GM12878 (cell line): ENCODE results near the gene ZBTB5. TPM values are rescaled to one million over a fixed set of nuclear protein-coding genes. Genes with fewer than 3 reads are reported as not detected.

Source experiments
- ATAC-seq: fragments of 200-7000 bp; cut with Tn5 transposase; 3 replicates; pipeline ENCODE4 v1.9.1; 2020; ENCODE audit warnings: mild to moderate bottlenecking, moderate library complexity
- BruUV-seq: library from RNA; stranded (reverse); fragments of 400-500 nt; replicated peaks from 2 replicates; lab custom pipeline; 2021; lab: Mats Ljungman, UMichigan
- CTCF ChIA-PET: fragments of 300-600 bp; sonication (Branson Sonifier 250); formaldehyde crosslinking; extraction: SDS; loops from one replicate; lab custom pipeline; 2021; ENCODE audit warnings: inconsistent platforms; lab: Yijun Ruan, JAX
- POLR2A ChIA-PET: fragments of 350-600 bp; formaldehyde crosslinking; extraction: SDS; loops from one replicate; lab custom pipeline; 2021; ENCODE audit warnings: inconsistent platforms; lab: Charles Lee
- RAD21 ChIA-PET: fragments of 300-600 bp; sonication (Branson Sonifier 250); formaldehyde crosslinking; loops from one replicate; lab custom pipeline; 2023; ENCODE audit warnings: antibody characterized with exemption; ENCODE audit not compliant: unreplicated experiment; lab: Charles Lee
- SMC1A ChIA-PET: fragments of 300-600 bp; sonication (Branson Sonifier 250); formaldehyde crosslinking; loops from one replicate; lab custom pipeline; 2023; ENCODE audit not compliant: unreplicated experiment, uncharacterized antibody; lab: Charles Lee
- DNase-seq: peaks from one replicate; pipeline ENCODE4 v3.0.0-alpha.2; 2011; ENCODE audit warnings: low read depth, low spot score
- FAIRE-seq: peaks from 3 replicates; lab custom pipeline; 2011; peaks lifted over from hg19 to GRCh38; lab: Jason Lieb, UNC
- H2AFZ ChIP-seq: 2 replicates; pipeline ENCODE4 v1.6.0; 2011; ENCODE audit warnings: low read depth, low read length, control low read depth; ENCODE audit not compliant: control insufficient read depth
- H3K27ac ChIP-seq: 2 replicates; pipeline ENCODE4 v1.5.1; 2011; ENCODE audit warnings: control low read depth; ENCODE audit not compliant: control insufficient read depth, insufficient read depth
- H3K27me3 ChIP-seq, 2 experiments: replicated peaks in 1 of 2; 2 replicates each; pipeline versions ENCODE4 v1.6.0 to v1.6.1; 2011; ENCODE audit warnings: low read length in 1 of 2; ENCODE audit not compliant: control insufficient read depth in 2 of 2, insufficient read depth in 2 of 2
- H3K36me3 ChIP-seq, 2 experiments: 2 replicates each; pipeline ENCODE4 v1.5.1; 2011; ENCODE audit warnings: low read length in 1 of 2; ENCODE audit not compliant: control insufficient read depth in 2 of 2, insufficient read depth in 2 of 2
- H3K4me1 ChIP-seq: 2 replicates; pipeline ENCODE4 v1.6.1; 2011; ENCODE audit warnings: mild to moderate bottlenecking, low read length, moderate library complexity, mixed read lengths; ENCODE audit not compliant: control insufficient read depth, insufficient read depth
- H3K4me2 ChIP-seq: 2 replicates; pipeline ENCODE4 v1.6.0; 2011; ENCODE audit warnings: control low read depth; ENCODE audit not compliant: control insufficient read depth, insufficient read depth
- H3K4me3 ChIP-seq: fragments of 200-600 bp; sonication (generic); 2 replicates; pipeline ENCODE4 v1.5.1; 2016
- H3K79me2 ChIP-seq: 2 replicates; pipeline ENCODE4 v1.6.0; 2011; ENCODE audit warnings: low read length; ENCODE audit not compliant: control insufficient read depth, insufficient read depth
- H3K9ac ChIP-seq: 2 replicates; pipeline ENCODE4 v1.8.0; 2011; ENCODE audit warnings: low read length, control low read depth, mixed read lengths; ENCODE audit not compliant: control insufficient read depth, insufficient read depth
- H3K9me3 ChIP-seq: replicated peaks from 3 replicates; pipeline ENCODE4 v1.5.1; 2011; ENCODE audit warnings: mild to moderate bottlenecking, low read length; ENCODE audit not compliant: control insufficient read depth, insufficient read depth
- H4K20me1 ChIP-seq: 2 replicates; pipeline ENCODE4 v1.6.0; 2011; ENCODE audit not compliant: control insufficient read depth, insufficient read depth
- ASH2L ChIP-seq: fragments of 300-600, 200-600 bp; sonication (generic); IDR thresholded peaks from 2 replicates; pipeline ENCODE4 v1.6.1; 2017; ENCODE audit warnings: low read depth, mild to moderate bottlenecking, borderline replicate concordance
- BACH1 ChIP-seq: fragments of 450-650 bp; IDR thresholded peaks from 2 replicates; pipeline ENCODE4 v1.6.1; 2017; ENCODE audit warnings: mild to moderate bottlenecking, borderline replicate concordance
- BRCA1 ChIP-seq: IDR thresholded peaks from 2 replicates; pipeline ENCODE4 v1.6.1; 2011; ENCODE audit warnings: low read depth, low read length, improper control_type of control experiment
- E2F8 ChIP-seq: fragments of 450-650 bp; IDR thresholded peaks from 2 replicates; pipeline ENCODE4 v1.6.1; 2018; ENCODE audit warnings: mild to moderate bottlenecking, low read depth, moderate library complexity; ENCODE audit not compliant: partially characterized antibody
- FOS ChIP-seq: IDR thresholded peaks from 3 replicates; pipeline ENCODE4 v1.6.1; 2011; ENCODE audit warnings: borderline replicate concordance; ENCODE audit not compliant: insufficient read length; ENCODE audit errors: extremely low read depth
- FOXM1 ChIP-seq: IDR thresholded peaks from 2 replicates; pipeline ENCODE4 v1.6.1; 2012; ENCODE audit warnings: low read depth, mild to moderate bottlenecking, inconsistent platforms, low read length, moderate library complexity
- NFIC ChIP-seq: IDR thresholded peaks from 2 replicates; pipeline ENCODE4 v1.6.1; 2012; ENCODE audit warnings: low read depth, mild to moderate bottlenecking, inconsistent platforms, low read length, moderate library complexity
- NR2C1 ChIP-seq: fragments of 450-650 bp; IDR thresholded peaks from 2 replicates; pipeline ENCODE4 v1.6.1; 2017; ENCODE audit warnings: antibody characterized with exemption, mild to moderate bottlenecking, moderate library complexity
- NRF1 ChIP-seq: conservative IDR thresholded peaks from 2 replicates; pipeline ENCODE4 v1.6.1; 2011; ENCODE audit warnings: mild to moderate bottlenecking, low read depth, low read length, improper control_type of control experiment
- SMAD1 ChIP-seq: fragments of 450-650 bp; IDR thresholded peaks from 2 replicates; pipeline ENCODE4 v1.6.1; 2018; ENCODE audit warnings: mild to moderate bottlenecking, low read depth; ENCODE audit not compliant: partially characterized antibody
- SMAD5 ChIP-seq: IDR thresholded peaks from 2 replicates; pipeline ENCODE4 v1.6.1; 2016; ENCODE audit warnings: antibody characterized with exemption, low read depth
- WGBS: methylation state at CpG from one replicate; pipeline ENCODE4 v1.1.6; 2016; ENCODE audit warnings: low lambda C conversion rate; ENCODE audit not compliant: insufficient replicate concordance, insufficient coverage; ENCODE audit errors: missing lambda C conversion rate; 5-methylcytosine and 5-hydroxymethylcytosine counted together
- in situ Hi-C: fragments of 300-500 bp; cut with MboI; formaldehyde crosslinking; loops from 9 replicates; pipeline ENCODE4 v1.14.3; 2018; ENCODE audit warnings: mixed read lengths
- intact Hi-C: fragments of 100-400 bp; cut with micrococcal nuclease; formaldehyde crosslinking; loops from one replicate; pipeline ENCODE4 v1.14.2; 2022; ENCODE audit not compliant: unreplicated experiment
- polyA plus RNA-seq, 11 experiments: library from polyadenylated mRNA; depleted of rRNA in 4 of 11; unstranded in 6 of 11; stranded (reverse) in 5 of 11; fragments of >200 nt; fragmentation: Nextera tagmentation in 4 of 11; fragmentation: Illumina TruSeq in 1 of 11; extraction: Ambion mirVana in 4 of 11; extraction: Trizol in 1 of 11; gene quantifications; 1 replicate in 1 of 11; 2 replicates in 10 of 11; pipeline versions ENCODE4 v1.2.1 to v1.2.3, GENCODE V29; 2011 to 2016; ENCODE audit warnings: inconsistent platforms in 2 of 11, missing spikeins in 2 of 11, low read depth in 1 of 11
- total RNA-seq, 4 experiments: library from RNA; depleted of rRNA in 3 of 4; stranded (reverse); fragments of >200 nt in 3 of 4; fragmentation: Illumina TruSeq in 1 of 4; extraction: Trizol in 1 of 4; gene quantifications; 2 replicates each; pipeline versions ENCODE4 v1.2.1 to v1.2.3, GENCODE V29; 2013 to 2021
- TF ChIP-seq, protein P1 (sequence below): fragments of 450-650 bp; IDR thresholded peaks from 2 replicates; pipeline ENCODE4 v1.6.1; 2017; ENCODE audit warnings: borderline replicate concordance
- TF ChIP-seq, protein P2 (sequence below): IDR thresholded peaks from 2 replicates; pipeline ENCODE4 v1.6.1; 2012; ENCODE audit warnings: improper control_type of control experiment, low read depth, low read length; ENCODE audit not compliant: insufficient replicate concordance

Gene ZBTB5
- total and polyA plus RNA-seq, 10 of the 15 experiments (the other 5 are each of a cell fraction or from before 2014, with no cell fraction given): 1.4 to 32.5 (median 12.1) TPM

GRCh38 chr9:37390759-37391158 lies 74.5 kb downstream of the ZBTB5 start:
- CTCF ChIA-PET: interaction anchor here (0.6 to 3.9 kb wide), 15 partner anchors 8 to 518 kb away, joined by 3 to 32 read pairs (median 5); no protein-coding TSS in a partner anchor
- peak; percentile 99 for FAIRE-seq
- DNase-seq: peak; percentile 89
- intact Hi-C loops: loop anchor here (1.0 kb wide), 1 partner anchor 19 kb away; no protein-coding TSS in a partner anchor
- H3K4me2 ChIP-seq: peak overlapping the region; percentile 12
- ATAC-seq: peak; percentile 95
- H3K27me3 ChIP-seq: no peaks in the 10 kb centered on the region
- no TSS peak for BruUV-seq
- RAD21 ChIA-PET: interaction anchor here (0.8 to 3.6 kb wide), 10 partner anchors 9 to 411 kb away, joined by 3 to 17 read pairs (median 5); no protein-coding TSS in a partner anchor
- SMC1A ChIA-PET: interaction anchor here (0.7 to 4.2 kb wide), 14 partner anchors 10 to 516 kb away, joined by 3 to 23 read pairs (median 6); no protein-coding TSS in a partner anchor
- H3K27ac ChIP-seq: peak overlapping the region; percentile 68
- POLR2A ChIA-PET: interaction anchor here (0.9 to 2.6 kb wide), 4 partner anchors 9 to 20 kb away, joined by 3 to 14 read pairs (median 8); no protein-coding TSS in a partner anchor
- no peaks in the 10 kb centered on the region for H4K20me1 ChIP-seq
- WGBS: 0% methylated on average over 7 of the region's 7 CpGs
- peaks cover 18% of the 10 kb centered on the region for H3K4me1 ChIP-seq
- in situ Hi-C loops: no loop called here
- no peaks in the 10 kb centered on the region for H3K79me2 ChIP-seq
- H3K4me3 ChIP-seq: no peak overlapping the region
- H3K36me3 ChIP-seq: no peaks in the 10 kb centered on the region
- H3K9me3 ChIP-seq: no peaks in the 10 kb centered on the region
- no peak overlapping the region for H3K9ac ChIP-seq
- no peak overlapping the region for H2AFZ ChIP-seq
- TF ChIP-seq, protein P1, sequence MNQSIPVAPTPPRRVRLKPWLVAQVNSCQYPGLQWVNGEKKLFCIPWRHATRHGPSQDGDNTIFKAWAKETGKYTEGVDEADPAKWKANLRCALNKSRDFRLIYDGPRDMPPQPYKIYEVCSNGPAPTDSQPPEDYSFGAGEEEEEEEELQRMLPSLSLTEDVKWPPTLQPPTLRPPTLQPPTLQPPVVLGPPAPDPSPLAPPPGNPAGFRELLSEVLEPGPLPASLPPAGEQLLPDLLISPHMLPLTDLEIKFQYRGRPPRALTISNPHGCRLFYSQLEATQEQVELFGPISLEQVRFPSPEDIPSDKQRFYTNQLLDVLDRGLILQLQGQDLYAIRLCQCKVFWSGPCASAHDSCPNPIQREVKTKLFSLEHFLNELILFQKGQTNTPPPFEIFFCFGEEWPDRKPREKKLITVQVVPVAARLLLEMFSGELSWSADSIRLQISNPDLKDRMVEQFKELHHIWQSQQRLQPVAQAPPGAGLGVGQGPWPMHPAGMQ: no peak
- TF ChIP-seq NRF1 (no peak), FOS (no peak), BACH1 (no peak), NFIC (peak; percentile 57; the same call in 1 of the 2 replicates), E2F8 (no peak), NR2C1 (no peak), BRCA1 (no peak), SMAD1 (no peak), SMAD5 (no peak), FOXM1 (0 out of 2 replicates have a peak, but pooled peaks have one; percentile 64), ASH2L (no peak)
- TF ChIP-seq, protein P2, sequence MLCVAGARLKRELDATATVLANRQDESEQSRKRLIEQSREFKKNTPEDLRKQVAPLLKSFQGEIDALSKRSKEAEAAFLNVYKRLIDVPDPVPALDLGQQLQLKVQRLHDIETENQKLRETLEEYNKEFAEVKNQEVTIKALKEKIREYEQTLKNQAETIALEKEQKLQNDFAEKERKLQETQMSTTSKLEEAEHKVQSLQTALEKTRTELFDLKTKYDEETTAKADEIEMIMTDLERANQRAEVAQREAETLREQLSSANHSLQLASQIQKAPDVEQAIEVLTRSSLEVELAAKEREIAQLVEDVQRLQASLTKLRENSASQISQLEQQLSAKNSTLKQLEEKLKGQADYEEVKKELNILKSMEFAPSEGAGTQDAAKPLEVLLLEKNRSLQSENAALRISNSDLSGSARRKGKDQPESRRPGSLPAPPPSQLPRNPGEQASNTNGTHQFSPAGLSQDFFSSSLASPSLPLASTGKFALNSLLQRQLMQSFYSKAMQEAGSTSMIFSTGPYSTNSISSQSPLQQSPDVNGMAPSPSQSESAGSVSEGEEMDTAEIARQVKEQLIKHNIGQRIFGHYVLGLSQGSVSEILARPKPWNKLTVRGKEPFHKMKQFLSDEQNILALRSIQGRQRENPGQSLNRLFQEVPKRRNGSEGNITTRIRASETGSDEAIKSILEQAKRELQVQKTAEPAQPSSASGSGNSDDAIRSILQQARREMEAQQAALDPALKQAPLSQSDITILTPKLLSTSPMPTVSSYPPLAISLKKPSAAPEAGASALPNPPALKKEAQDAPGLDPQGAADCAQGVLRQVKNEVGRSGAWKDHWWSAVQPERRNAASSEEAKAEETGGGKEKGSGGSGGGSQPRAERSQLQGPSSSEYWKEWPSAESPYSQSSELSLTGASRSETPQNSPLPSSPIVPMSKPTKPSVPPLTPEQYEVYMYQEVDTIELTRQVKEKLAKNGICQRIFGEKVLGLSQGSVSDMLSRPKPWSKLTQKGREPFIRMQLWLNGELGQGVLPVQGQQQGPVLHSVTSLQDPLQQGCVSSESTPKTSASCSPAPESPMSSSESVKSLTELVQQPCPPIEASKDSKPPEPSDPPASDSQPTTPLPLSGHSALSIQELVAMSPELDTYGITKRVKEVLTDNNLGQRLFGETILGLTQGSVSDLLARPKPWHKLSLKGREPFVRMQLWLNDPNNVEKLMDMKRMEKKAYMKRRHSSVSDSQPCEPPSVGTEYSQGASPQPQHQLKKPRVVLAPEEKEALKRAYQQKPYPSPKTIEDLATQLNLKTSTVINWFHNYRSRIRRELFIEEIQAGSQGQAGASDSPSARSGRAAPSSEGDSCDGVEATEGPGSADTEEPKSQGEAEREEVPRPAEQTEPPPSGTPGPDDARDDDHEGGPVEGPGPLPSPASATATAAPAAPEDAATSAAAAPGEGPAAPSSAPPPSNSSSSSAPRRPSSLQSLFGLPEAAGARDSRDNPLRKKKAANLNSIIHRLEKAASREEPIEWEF: no peak
